Colonic mucosa (tissue), 4 donors: ENCODE measurements around the gene RPL28. TPM values are rescaled to one million over a fixed set of nuclear protein-coding genes. Genes with fewer than 3 reads are reported as not detected.

Experiments used
- DNase-seq: peaks from one replicate; pipeline ENCODE4 v3.0.0-alpha.2; 2020
- H3K27ac ChIP-seq: fragments of 200-600 bp; one replicate; pipeline ENCODE4 v1.8.0; 2021
- H3K27me3 ChIP-seq: fragments of 200-600 bp; one replicate; pipeline ENCODE4 v1.8.0; 2021
- H3K36me3 ChIP-seq: fragments of 200-600 bp; one replicate; pipeline ENCODE4 v1.8.0; 2021
- H3K4me1 ChIP-seq: fragments of 200-600 bp; one replicate; pipeline ENCODE4 v1.8.0; 2021; ENCODE audit warnings: mild to moderate bottlenecking
- H3K4me3 ChIP-seq: fragments of 200-600 bp; one replicate; pipeline ENCODE4 v1.8.0; 2021
- H3K9ac ChIP-seq, 2 donors: one replicate each; pipeline ENCODE4 v1.7.0; 2013; ENCODE audit warnings: control low read depth in 2 of 2, low read depth in 2 of 2, low read length in 2 of 2
- H3K9me3 ChIP-seq: fragments of 200-600 bp; one replicate; pipeline ENCODE4 v1.8.0; 2021
- intact Hi-C: fragments of 100-400 bp; cut with DNase I; formaldehyde crosslinking; loops from one replicate; pipeline ENCODE4 v1.14.1; 2022
- total RNA-seq, 2 donors: library from RNA; stranded (reverse); fragmentation: NEBNext Ultra II Directional in 1 of 2; extraction: Animal tissue kit (Norgen Biotek cat#: 25700) in 1 of 2; gene quantifications; one replicate each; pipeline ENCODE4 v1.2.1, GENCODE V29; 2021
- TF ChIP-seq, protein P1 (sequence below): fragments of 200-600 bp; IDR thresholded peaks from one replicate; pipeline ENCODE4 v1.8.0; 2022; ENCODE audit warnings: antibody characterized with exemption, mild to moderate bottlenecking
- donor health status: healthy.
- donor health status: DM: no; HTN: no; CAD: no.
- donor health status: DM: no; HTN: no; CAD: no.

Gene RPL28
- total RNA-seq, 2 donors from 2014 or later: 1,447 to 1,819 TPM

GRCh38 chr19:55346725-55347441, 38.8 kb upstream of the RPL28 start:
- H3K36me3 ChIP-seq: peaks cover 4% of the 10 kb centered on the region

GRCh38 chr19:55347442-55348009, 38.2 kb upstream of the RPL28 start:
- no peaks in the 10 kb centered on the region for H3K36me3 ChIP-seq
- H3K9me3 ChIP-seq: no peaks in the 10 kb centered on the region

More at GRCh38 chr19:55346725-55347441, 38.8 kb upstream of the RPL28 start:
- Histone ChIP-seq H3K4me3 (no peak overlapping the region), H3K9ac (no peak overlapping the region), H3K4me1 (no peaks in the 10 kb centered on the region), H3K9me3 (no peaks in the 10 kb centered on the region), H3K27me3 (peaks cover 3% of the 10 kb centered on the region), H3K27ac (no peak overlapping the region)
- no peak for DNase-seq
- intact Hi-C loops: no loop called here
- TF ChIP-seq, protein P1, sequence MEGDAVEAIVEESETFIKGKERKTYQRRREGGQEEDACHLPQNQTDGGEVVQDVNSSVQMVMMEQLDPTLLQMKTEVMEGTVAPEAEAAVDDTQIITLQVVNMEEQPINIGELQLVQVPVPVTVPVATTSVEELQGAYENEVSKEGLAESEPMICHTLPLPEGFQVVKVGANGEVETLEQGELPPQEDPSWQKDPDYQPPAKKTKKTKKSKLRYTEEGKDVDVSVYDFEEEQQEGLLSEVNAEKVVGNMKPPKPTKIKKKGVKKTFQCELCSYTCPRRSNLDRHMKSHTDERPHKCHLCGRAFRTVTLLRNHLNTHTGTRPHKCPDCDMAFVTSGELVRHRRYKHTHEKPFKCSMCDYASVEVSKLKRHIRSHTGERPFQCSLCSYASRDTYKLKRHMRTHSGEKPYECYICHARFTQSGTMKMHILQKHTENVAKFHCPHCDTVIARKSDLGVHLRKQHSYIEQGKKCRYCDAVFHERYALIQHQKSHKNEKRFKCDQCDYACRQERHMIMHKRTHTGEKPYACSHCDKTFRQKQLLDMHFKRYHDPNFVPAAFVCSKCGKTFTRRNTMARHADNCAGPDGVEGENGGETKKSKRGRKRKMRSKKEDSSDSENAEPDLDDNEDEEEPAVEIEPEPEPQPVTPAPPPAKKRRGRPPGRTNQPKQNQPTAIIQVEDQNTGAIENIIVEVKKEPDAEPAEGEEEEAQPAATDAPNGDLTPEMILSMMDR: no peak

GRCh38 chr19:55348317-55349034, 37.3 kb upstream of the RPL28 start:
- Histone ChIP-seq H3K9me3 (no peaks in the 10 kb centered on the region), H3K27me3 (peaks cover 9% of the 10 kb centered on the region), H3K9ac (no peak overlapping the region), H3K4me3 (no peak overlapping the region), H3K36me3 (no peaks in the 10 kb centered on the region), H3K27ac (no peak overlapping the region), H3K4me1 (no peaks in the 10 kb centered on the region)
- DNase-seq: no peak
- TF ChIP-seq, protein P1: no peak
- intact Hi-C loops: no loop called here

More at GRCh38 chr19:55347442-55348009, 38.2 kb upstream of the RPL28 start:
- Histone ChIP-seq H3K4me3 (no peak overlapping the region), H3K4me1 (no peaks in the 10 kb centered on the region), H3K27ac (no peak overlapping the region), H3K9ac (no peak overlapping the region), H3K27me3 (peaks cover 7% of the 10 kb centered on the region)
- TF ChIP-seq, protein P1: no peak
- DNase-seq: no peak
- intact Hi-C loops: no loop called here

GRCh38 chr19:55350620-55351315, 35.0 kb upstream of the RPL28 start:
- Histone ChIP-seq H3K9ac (peak overlapping the region in 1 of 2 donors; percentile 53), H3K9me3 (no peaks in the 10 kb centered on the region), H3K27ac (no peak overlapping the region), H3K36me3 (no peaks in the 10 kb centered on the region), H3K4me1 (peaks cover 5% of the 10 kb centered on the region), H3K4me3 (no peak overlapping the region), H3K27me3 (peaks cover 18% of the 10 kb centered on the region)
- intact Hi-C loops: no loop called here
- TF ChIP-seq, protein P1: no peak
- DNase-seq: peak; percentile 36

DNA sequence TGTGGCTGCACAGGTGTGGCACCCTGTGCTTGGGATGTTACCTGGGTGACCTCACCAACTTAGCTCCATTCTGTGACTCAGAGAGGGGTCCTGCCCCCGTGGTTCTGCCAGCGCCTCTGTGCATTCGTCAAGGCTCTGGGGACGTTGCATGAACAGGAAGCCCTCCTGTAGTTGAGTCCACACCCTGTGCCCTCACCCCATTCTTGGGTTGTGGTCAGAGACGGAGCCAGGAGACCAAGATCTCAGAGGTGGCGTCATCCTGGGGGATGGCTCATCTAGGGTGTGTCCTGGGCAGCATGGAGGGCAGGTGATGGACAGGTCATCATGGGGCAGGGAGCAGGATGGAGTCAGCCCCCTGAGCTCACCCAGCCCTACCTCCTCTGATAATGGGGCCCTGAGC, 33.7 kb upstream of the RPL28 start:
- peaks cover 5% of the 10 kb centered on the region for H3K4me1 ChIP-seq
- H3K27me3 ChIP-seq: peaks cover 18% of the 10 kb centered on the region
- H3K36me3 ChIP-seq: no peaks in the 10 kb centered on the region
- intact Hi-C loops: no loop called here
- no peak overlapping the region for H3K27ac ChIP-seq
- no peak for DNase-seq
- H3K4me3 ChIP-seq: no peak overlapping the region
- TF ChIP-seq, protein P1: no peak
- H3K9me3 ChIP-seq: no peaks in the 10 kb centered on the region
- no peak overlapping the region for H3K9ac ChIP-seq
